Measurements from ENCODE around the gene TEX101.

TEX101 gene

GRCh38 chr19:43420954-43421353 is 6.3 kb downstream of the TEX101 start:
- Histone ChIP-seq H2AFZ (ENCODE audit: low read length, unreplicated experiment) (no peak overlapping the region), H3K79me2 (ENCODE audit: control insufficient read depth, insufficient read depth, low read length, unreplicated experiment) (no peaks in the 10 kb centered on the region), H3K4me1 (ENCODE audit: control insufficient read depth, insufficient read depth, low read length, unreplicated experiment) (no peaks in the 10 kb centered on the region), H3K27me3 (ENCODE audit: insufficient read depth, low read length) (no peaks in the 10 kb centered on the region), H3K4me3 (ENCODE audit: low read depth, low read length) (no peak overlapping the region), H3K27ac (ENCODE audit: low read depth, low read length) (no peak overlapping the region), H3K36me3 (ENCODE audit: insufficient read depth, low read length) (no peaks in the 10 kb centered on the region)

GRCh38 chr19:43422000-43422688 is 7.5 kb downstream of the TEX101 start:
- Histone ChIP-seq H3K4me3 (ENCODE audit: low read depth, low read length) (no peak overlapping the region), H3K36me3 (ENCODE audit: insufficient read depth, low read length) (no peaks in the 10 kb centered on the region), H3K4me1 (ENCODE audit: control insufficient read depth, insufficient read depth, low read length, unreplicated experiment) (no peaks in the 10 kb centered on the region), H3K79me2 (ENCODE audit: control insufficient read depth, insufficient read depth, low read length, unreplicated experiment) (no peaks in the 10 kb centered on the region), H3K27me3 (ENCODE audit: insufficient read depth, low read length) (no peaks in the 10 kb centered on the region), H3K27ac (ENCODE audit: low read depth, low read length) (no peak overlapping the region), H2AFZ (ENCODE audit: low read length, unreplicated experiment) (no peak overlapping the region)

DNA sequence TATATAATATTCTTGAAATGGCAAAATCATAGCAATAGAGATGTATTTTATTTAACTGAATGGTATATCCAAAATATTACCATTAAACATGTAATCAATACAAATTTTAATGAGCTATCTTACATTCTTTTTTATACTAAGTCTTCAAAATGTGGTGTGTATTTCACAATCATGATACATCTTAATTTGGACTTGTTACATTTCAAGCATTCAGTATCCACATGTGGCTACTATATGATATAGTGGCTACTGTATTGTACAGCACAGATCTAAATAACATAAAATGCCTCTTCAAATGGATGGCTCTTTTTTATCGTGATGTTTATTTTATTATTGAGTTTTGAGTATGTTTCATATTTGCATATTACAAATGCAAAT is 8.0 kb downstream of the TEX101 start:
- Histone ChIP-seq H3K4me1 (ENCODE audit: control insufficient read depth, insufficient read depth, low read length, unreplicated experiment) (no peaks in the 10 kb centered on the region), H2AFZ (ENCODE audit: low read length, unreplicated experiment) (no peak overlapping the region), H3K36me3 (ENCODE audit: insufficient read depth, low read length) (no peaks in the 10 kb centered on the region), H3K27me3 (ENCODE audit: insufficient read depth, low read length) (no peaks in the 10 kb centered on the region), H3K27ac (ENCODE audit: low read depth, low read length) (no peak overlapping the region), H3K79me2 (ENCODE audit: control insufficient read depth, insufficient read depth, low read length, unreplicated experiment) (no peaks in the 10 kb centered on the region), H3K4me3 (ENCODE audit: low read depth, low read length) (no peak overlapping the region)

- Histone ChIP-seq H3K27me3 (ENCODE audit: insufficient read depth, low read length) (no peaks in the 10 kb centered on the region), H2AFZ (ENCODE audit: low read length, unreplicated experiment) (no peak overlapping the region), H3K79me2 (ENCODE audit: control insufficient read depth, insufficient read depth, low read length, unreplicated experiment) (no peaks in the 10 kb centered on the region), H3K4me3 (ENCODE audit: low read depth, low read length) (no peak overlapping the region), H3K36me3 (ENCODE audit: insufficient read depth, low read length) (no peaks in the 10 kb centered on the region), H3K4me1 (ENCODE audit: control insufficient read depth, insufficient read depth, low read length, unreplicated experiment) (no peaks in the 10 kb centered on the region), H3K27ac (ENCODE audit: low read depth, low read length) (no peak overlapping the region)
These were observed 9.1 kb downstream of the TEX101 start for GRCh38 chr19:43423779-43424178.

GRCh38 chr19:43425567-43426392 is 11.1 kb downstream of the TEX101 start:
- H3K4me3 ChIP-seq (ENCODE audit: low read depth, low read length) = no peak overlapping the region
- no peak overlapping the region for H3K27ac ChIP-seq (ENCODE audit: low read depth, low read length)
- no peaks in the 10 kb centered on the region for H3K36me3 ChIP-seq (ENCODE audit: insufficient read depth, low read length)
- no peaks in the 10 kb centered on the region for H3K27me3 ChIP-seq (ENCODE audit: insufficient read depth, low read length)
- no peaks in the 10 kb centered on the region for H3K4me1 ChIP-seq (ENCODE audit: control insufficient read depth, insufficient read depth, low read length, unreplicated experiment)
- H2AFZ ChIP-seq (ENCODE audit: low read length, unreplicated experiment) = peak overlapping the region; percentile 30
- H3K79me2 ChIP-seq (ENCODE audit: control insufficient read depth, insufficient read depth, low read length, unreplicated experiment) = no peaks in the 10 kb centered on the region

DNA sequence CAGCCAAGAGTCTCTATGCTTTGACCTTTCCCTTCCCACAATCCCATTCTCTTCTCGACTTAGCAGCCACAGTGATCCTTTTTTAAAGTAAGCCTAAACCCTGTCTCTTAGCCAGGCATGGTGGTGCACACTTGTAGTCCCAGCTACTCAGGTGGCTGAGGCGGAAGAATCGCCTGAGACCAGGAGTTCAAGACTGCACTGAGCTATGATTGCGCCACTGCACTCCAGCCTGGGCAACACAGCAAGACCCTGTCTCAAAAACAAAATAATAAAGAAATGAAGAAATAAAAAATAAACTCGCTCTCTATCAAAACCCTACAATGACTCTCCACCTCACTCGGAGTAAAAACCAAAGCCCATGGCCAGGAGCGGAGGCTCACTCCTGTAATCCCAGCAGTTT is 14.7 kb downstream of the TEX101 start:
- Histone ChIP-seq H3K27me3 (ENCODE audit: insufficient read depth, low read length) (no peaks in the 10 kb centered on the region), H3K36me3 (ENCODE audit: insufficient read depth, low read length) (no peaks in the 10 kb centered on the region), H3K27ac (ENCODE audit: low read depth, low read length) (no peak overlapping the region)

GRCh38 chr19:43430142-43430710 is 15.5 kb downstream of the TEX101 start:
- H3K27me3 ChIP-seq (ENCODE audit: insufficient read depth, low read length) = no peaks in the 10 kb centered on the region
- no peak overlapping the region for H3K27ac ChIP-seq (ENCODE audit: low read depth, low read length)
- no peaks in the 10 kb centered on the region for H3K36me3 ChIP-seq (ENCODE audit: insufficient read depth, low read length)
- H3K4me3 ChIP-seq (ENCODE audit: low read depth, low read length) = no peak overlapping the region
- no peaks in the 10 kb centered on the region for H3K4me1 ChIP-seq (ENCODE audit: control insufficient read depth, insufficient read depth, low read length, unreplicated experiment)
- H2AFZ ChIP-seq (ENCODE audit: low read length, unreplicated experiment) = no peak overlapping the region
- no peaks in the 10 kb centered on the region for H3K79me2 ChIP-seq (ENCODE audit: control insufficient read depth, insufficient read depth, low read length, unreplicated experiment)

More for the DNA sequence above, 14.7 kb downstream of the TEX101 start:
- H3K4me3 ChIP-seq (ENCODE audit: low read depth, low read length) = no peak overlapping the region
- H3K79me2 ChIP-seq (ENCODE audit: control insufficient read depth, insufficient read depth, low read length, unreplicated experiment) = no peaks in the 10 kb centered on the region
- no peak overlapping the region for H2AFZ ChIP-seq (ENCODE audit: low read length, unreplicated experiment)
- H3K4me1 ChIP-seq (ENCODE audit: control insufficient read depth, insufficient read depth, low read length, unreplicated experiment) = no peaks in the 10 kb centered on the region

DNA sequence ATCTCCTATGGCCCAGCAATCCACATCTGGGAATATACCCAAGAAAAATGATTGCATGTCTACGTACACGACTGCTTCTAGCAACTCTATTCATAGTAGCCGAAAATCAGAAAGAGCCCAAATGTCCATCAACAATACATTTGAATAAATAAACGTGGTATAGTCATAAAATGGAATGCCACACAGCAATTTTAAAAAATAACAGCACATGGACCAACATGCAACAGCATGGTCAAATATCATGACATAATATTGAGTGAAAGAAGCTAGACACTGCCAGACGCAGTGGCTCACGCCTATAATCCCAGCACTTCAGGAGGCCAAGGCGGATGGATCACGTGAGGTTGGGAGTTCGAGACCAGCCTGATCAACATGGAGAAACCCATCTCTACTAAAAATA is 16.3 kb downstream of the TEX101 start:
- Histone ChIP-seq H3K27me3 (ENCODE audit: insufficient read depth, low read length) (no peaks in the 10 kb centered on the region), H2AFZ (ENCODE audit: low read length, unreplicated experiment) (no peak overlapping the region), H3K27ac (ENCODE audit: low read depth, low read length) (no peak overlapping the region), H3K4me1 (ENCODE audit: control insufficient read depth, insufficient read depth, low read length, unreplicated experiment) (no peaks in the 10 kb centered on the region), H3K79me2 (ENCODE audit: control insufficient read depth, insufficient read depth, low read length, unreplicated experiment) (no peaks in the 10 kb centered on the region), H3K36me3 (ENCODE audit: insufficient read depth, low read length) (no peaks in the 10 kb centered on the region), H3K4me3 (ENCODE audit: low read depth, low read length) (no peak overlapping the region)

DNA sequence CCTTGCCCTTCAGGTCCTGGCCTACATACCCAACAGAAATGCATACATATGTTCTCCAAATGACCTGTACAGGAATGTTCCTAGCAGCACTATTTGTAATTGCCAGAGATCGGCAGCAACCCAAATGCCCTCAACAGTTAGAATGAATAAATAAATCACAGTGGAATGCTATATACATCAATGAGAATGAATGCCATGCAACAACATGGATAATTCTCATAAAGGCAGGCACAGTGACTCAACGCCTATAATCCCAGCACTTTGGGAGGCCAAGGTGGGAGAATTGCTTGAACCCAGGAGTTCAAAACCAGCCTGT is 18.6 kb downstream of the TEX101 start:
- no peak overlapping the region for H3K4me3 ChIP-seq (ENCODE audit: low read depth, low read length)
- H3K27me3 ChIP-seq (ENCODE audit: insufficient read depth, low read length) = no peaks in the 10 kb centered on the region
- H3K4me1 ChIP-seq (ENCODE audit: control insufficient read depth, insufficient read depth, low read length, unreplicated experiment) = peaks cover 1% of the 10 kb centered on the region
- no peak overlapping the region for H2AFZ ChIP-seq (ENCODE audit: low read length, unreplicated experiment)
- no peaks in the 10 kb centered on the region for H3K79me2 ChIP-seq (ENCODE audit: control insufficient read depth, insufficient read depth, low read length, unreplicated experiment)
- H3K27ac ChIP-seq (ENCODE audit: low read depth, low read length) = no peak overlapping the region
- H3K36me3 ChIP-seq (ENCODE audit: insufficient read depth, low read length) = no peaks in the 10 kb centered on the region

DNA sequence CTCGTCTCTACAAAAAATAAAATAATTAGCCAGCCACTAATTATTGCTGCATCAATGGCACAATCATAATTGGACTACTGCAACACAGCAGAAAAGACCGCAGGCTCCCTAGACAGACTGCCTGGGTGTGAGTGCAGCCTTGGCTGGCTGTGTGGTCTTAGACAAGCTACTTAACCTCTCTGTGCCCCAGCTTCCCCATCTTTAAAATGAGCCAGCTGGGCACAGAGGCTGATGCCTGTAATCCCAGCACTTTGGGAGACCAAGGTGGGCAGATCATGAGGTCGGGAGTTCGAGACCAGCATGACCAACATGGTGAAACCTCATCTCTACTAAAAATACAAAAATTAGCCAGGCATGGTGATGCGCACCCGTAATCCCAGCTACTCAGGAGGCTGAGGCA is 19.0 kb downstream of the TEX101 start:
- H2AFZ ChIP-seq (ENCODE audit: low read length, unreplicated experiment) = no peak overlapping the region
- H3K36me3 ChIP-seq (ENCODE audit: insufficient read depth, low read length) = no peaks in the 10 kb centered on the region
- no peak overlapping the region for H3K4me3 ChIP-seq (ENCODE audit: low read depth, low read length)
- H3K27ac ChIP-seq (ENCODE audit: low read depth, low read length) = no peak overlapping the region
- no peaks in the 10 kb centered on the region for H3K27me3 ChIP-seq (ENCODE audit: insufficient read depth, low read length)
- no peaks in the 10 kb centered on the region for H3K79me2 ChIP-seq (ENCODE audit: control insufficient read depth, insufficient read depth, low read length, unreplicated experiment)
- peaks cover 5% of the 10 kb centered on the region for H3K4me1 ChIP-seq (ENCODE audit: control insufficient read depth, insufficient read depth, low read length, unreplicated experiment)

- no peaks in the 10 kb centered on the region for H3K27me3 ChIP-seq (ENCODE audit: insufficient read depth, low read length)
- H3K27ac ChIP-seq (ENCODE audit: low read depth, low read length) = no peak overlapping the region
- H3K79me2 ChIP-seq (ENCODE audit: control insufficient read depth, insufficient read depth, low read length, unreplicated experiment) = no peaks in the 10 kb centered on the region
- H3K4me3 ChIP-seq (ENCODE audit: low read depth, low read length) = no peak overlapping the region
- no peak overlapping the region for H2AFZ ChIP-seq (ENCODE audit: low read length, unreplicated experiment)
- H3K4me1 ChIP-seq (ENCODE audit: control insufficient read depth, insufficient read depth, low read length, unreplicated experiment) = peaks cover 7% of the 10 kb centered on the region
- no peaks in the 10 kb centered on the region for H3K36me3 ChIP-seq (ENCODE audit: insufficient read depth, low read length)
These were observed 21.1 kb downstream of the TEX101 start for GRCh38 chr19:43435775-43436174.

All from ACC112 (cell line).